Measurements from ENCODE around the gene KCNJ6. TPM values are rescaled to one million over a fixed set of nuclear protein-coding genes. Genes with fewer than 3 reads are reported as not detected.

The KCNJ6 gene
- total RNA-seq, 1 experiment from 2014 or later, result not detected

DNA sequence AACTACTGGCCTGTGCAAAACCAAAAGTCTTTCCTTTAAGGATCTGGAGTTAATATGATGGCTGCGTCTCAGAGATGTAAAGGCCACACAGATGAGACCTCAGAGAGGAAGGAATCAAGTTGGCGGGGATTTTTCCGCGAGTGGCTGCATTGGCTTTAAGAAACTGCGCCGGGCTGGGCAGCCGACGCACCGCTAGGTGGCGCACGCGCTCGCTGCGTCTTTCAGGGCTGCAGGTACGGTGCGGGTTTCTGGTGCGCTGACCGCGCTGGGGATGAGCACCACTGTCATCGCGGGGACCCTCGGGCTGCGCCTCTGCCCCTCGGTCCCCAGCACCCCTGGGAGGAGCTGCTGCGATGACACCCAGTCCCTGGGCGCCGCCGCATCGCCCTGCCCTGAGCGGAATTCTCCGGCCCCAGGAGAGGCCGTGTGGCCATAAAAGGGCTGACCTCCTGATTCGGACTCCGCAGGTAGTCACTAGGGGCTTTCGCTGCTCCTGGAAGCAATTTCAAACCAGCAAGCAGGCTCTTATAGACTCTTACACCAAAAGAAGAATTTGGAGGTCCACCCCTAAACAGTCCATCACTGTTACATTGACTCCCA is 241.0 kb downstream of the KCNJ6 start:
- Histone ChIP-seq H3K4me1 (ENCODE audit: control insufficient read depth, insufficient read depth, low read length) (peaks cover 5% of the 10 kb centered on the region), H3K9me3 (ENCODE audit: control insufficient read depth, insufficient read depth, low read depth, low read length) (no peaks in the 10 kb centered on the region), H3K36me3 (ENCODE audit: control insufficient read depth, insufficient read depth, low read length) (no peaks in the 10 kb centered on the region), H3K4me3 (ENCODE audit: low read depth in 2 of 2, low read length in 2 of 2) (peak overlapping the region in 1 of 2 experiments; percentile 21; a peak in 1 of 4 replicates), H3K27ac (ENCODE audit: low read length) (no peak overlapping the region), H3K27me3 (ENCODE audit: control insufficient read depth, insufficient read depth, low read length) (no peaks in the 10 kb centered on the region)
- CTCF ChIA-PET, result interaction anchor here (1.3 kb wide), 1 partner anchor 124 kb away, joined by 4 read pairs; no protein-coding TSS in a partner anchor
- POLR2A ChIA-PET, result no interaction called here
- TF ChIP-seq, protein P1, sequence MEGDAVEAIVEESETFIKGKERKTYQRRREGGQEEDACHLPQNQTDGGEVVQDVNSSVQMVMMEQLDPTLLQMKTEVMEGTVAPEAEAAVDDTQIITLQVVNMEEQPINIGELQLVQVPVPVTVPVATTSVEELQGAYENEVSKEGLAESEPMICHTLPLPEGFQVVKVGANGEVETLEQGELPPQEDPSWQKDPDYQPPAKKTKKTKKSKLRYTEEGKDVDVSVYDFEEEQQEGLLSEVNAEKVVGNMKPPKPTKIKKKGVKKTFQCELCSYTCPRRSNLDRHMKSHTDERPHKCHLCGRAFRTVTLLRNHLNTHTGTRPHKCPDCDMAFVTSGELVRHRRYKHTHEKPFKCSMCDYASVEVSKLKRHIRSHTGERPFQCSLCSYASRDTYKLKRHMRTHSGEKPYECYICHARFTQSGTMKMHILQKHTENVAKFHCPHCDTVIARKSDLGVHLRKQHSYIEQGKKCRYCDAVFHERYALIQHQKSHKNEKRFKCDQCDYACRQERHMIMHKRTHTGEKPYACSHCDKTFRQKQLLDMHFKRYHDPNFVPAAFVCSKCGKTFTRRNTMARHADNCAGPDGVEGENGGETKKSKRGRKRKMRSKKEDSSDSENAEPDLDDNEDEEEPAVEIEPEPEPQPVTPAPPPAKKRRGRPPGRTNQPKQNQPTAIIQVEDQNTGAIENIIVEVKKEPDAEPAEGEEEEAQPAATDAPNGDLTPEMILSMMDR (IDR thresholded peaks at IDR 0.05), result peak; percentile 96
- no peak for TF ChIP-seq POLR2AphosphoS5 (IDR thresholded peaks at IDR 0.05; ENCODE audit: low read depth, low read length)
- TF ChIP-seq SIN3A (IDR thresholded peaks at IDR 0.05; ENCODE audit: borderline replicate concordance, insufficient read depth, low read depth, low read length), result no peak
- no peak for TF ChIP-seq TCF7L2 (IDR thresholded peaks at IDR 0.05; ENCODE audit: low read depth, low read length)
- TF ChIP-seq, protein P2, sequence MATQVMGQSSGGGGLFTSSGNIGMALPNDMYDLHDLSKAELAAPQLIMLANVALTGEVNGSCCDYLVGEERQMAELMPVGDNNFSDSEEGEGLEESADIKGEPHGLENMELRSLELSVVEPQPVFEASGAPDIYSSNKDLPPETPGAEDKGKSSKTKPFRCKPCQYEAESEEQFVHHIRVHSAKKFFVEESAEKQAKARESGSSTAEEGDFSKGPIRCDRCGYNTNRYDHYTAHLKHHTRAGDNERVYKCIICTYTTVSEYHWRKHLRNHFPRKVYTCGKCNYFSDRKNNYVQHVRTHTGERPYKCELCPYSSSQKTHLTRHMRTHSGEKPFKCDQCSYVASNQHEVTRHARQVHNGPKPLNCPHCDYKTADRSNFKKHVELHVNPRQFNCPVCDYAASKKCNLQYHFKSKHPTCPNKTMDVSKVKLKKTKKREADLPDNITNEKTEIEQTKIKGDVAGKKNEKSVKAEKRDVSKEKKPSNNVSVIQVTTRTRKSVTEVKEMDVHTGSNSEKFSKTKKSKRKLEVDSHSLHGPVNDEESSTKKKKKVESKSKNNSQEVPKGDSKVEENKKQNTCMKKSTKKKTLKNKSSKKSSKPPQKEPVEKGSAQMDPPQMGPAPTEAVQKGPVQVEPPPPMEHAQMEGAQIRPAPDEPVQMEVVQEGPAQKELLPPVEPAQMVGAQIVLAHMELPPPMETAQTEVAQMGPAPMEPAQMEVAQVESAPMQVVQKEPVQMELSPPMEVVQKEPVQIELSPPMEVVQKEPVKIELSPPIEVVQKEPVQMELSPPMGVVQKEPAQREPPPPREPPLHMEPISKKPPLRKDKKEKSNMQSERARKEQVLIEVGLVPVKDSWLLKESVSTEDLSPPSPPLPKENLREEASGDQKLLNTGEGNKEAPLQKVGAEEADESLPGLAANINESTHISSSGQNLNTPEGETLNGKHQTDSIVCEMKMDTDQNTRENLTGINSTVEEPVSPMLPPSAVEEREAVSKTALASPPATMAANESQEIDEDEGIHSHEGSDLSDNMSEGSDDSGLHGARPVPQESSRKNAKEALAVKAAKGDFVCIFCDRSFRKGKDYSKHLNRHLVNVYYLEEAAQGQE (IDR thresholded peaks at IDR 0.05; ENCODE audit: insufficient read depth in 1 of 2, low read depth in 2 of 2, low read length in 1 of 2), result no peak
- no TSS peak for BruUV-seq (replicated peaks)
- peak; percentile 80 for ATAC-seq
- in situ Hi-C loops (cut with HindIII; ENCODE audit: low pct_unique_long_range_greater_than_20kb, low sequenced_read_pairs), result no loop called here
- DNase-seq (ENCODE audit: low read depth, low spot score), result no peak
- intact Hi-C loops (cut with micrococcal nuclease; ENCODE audit: unreplicated experiment), result no loop called here

DNA sequence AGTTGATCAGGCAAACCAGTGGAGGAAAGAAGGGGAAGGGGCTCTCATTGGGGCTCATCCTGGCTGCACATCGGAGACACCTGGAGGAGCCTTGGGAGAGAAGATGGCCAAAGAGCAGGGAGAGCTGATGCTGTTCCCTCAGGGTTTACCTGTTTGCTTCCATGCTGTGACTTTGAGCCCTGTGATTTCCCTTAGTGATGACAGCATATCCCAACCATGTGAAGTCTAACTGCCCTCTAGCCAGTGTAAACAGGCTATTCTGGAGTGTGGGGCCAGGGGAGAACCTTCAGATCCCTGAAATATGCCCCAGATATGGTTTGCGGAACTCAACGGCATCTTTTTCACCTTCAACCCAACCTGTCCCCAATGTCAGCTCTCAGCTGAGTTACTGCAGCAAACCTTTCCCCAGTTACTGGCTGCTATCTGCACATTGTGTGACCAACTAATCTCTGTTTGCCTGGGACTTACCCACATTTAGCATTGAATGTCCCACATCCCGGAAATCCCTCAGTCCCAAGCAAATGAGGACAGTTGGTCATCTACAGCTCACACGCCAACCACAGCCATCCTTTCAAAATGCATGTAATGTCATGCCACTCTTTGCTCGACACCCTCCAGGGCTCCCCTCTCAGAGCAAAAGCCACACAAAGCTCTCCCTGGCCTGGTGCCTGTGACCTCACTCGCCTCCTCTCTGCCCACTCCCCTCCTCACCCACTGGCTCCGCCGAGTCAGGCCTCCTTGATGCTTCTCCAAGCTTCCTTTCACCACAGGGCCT is 242.3 kb downstream of the KCNJ6 start:
- in situ Hi-C loops (cut with HindIII; ENCODE audit: low pct_unique_long_range_greater_than_20kb, low sequenced_read_pairs), result no loop called here
- Histone ChIP-seq H3K36me3 (ENCODE audit: control insufficient read depth, insufficient read depth, low read length) (no peaks in the 10 kb centered on the region), H3K27ac (ENCODE audit: low read length) (no peak overlapping the region), H3K27me3 (ENCODE audit: control insufficient read depth, insufficient read depth, low read length) (no peaks in the 10 kb centered on the region), H3K4me3 (ENCODE audit: low read depth in 2 of 2, low read length in 2 of 2) (no peak overlapping the region), H3K9me3 (ENCODE audit: control insufficient read depth, insufficient read depth, low read depth, low read length) (no peaks in the 10 kb centered on the region), H3K4me1 (ENCODE audit: control insufficient read depth, insufficient read depth, low read length) (peaks cover 5% of the 10 kb centered on the region)
- TF ChIP-seq, protein P1 (IDR thresholded peaks at IDR 0.05), result no peak
- TF ChIP-seq TCF7L2 (IDR thresholded peaks at IDR 0.05; ENCODE audit: low read depth, low read length) (no peak), SIN3A (IDR thresholded peaks at IDR 0.05; ENCODE audit: borderline replicate concordance, insufficient read depth, low read depth, low read length) (no peak), POLR2AphosphoS5 (IDR thresholded peaks at IDR 0.05; ENCODE audit: low read depth, low read length) (no peak)
- TF ChIP-seq, protein P2 (IDR thresholded peaks at IDR 0.05; ENCODE audit: insufficient read depth in 1 of 2, low read depth in 2 of 2, low read length in 1 of 2), result no peak
- intact Hi-C loops (cut with micrococcal nuclease; ENCODE audit: unreplicated experiment), result no loop called here
- BruUV-seq (replicated peaks), result no TSS peak
- DNase-seq (ENCODE audit: low read depth, low spot score), result no peak
- ChIA-PET POLR2A (no interaction called here), CTCF (interaction anchor here (1.3 kb wide), 1 partner anchor 123 kb away, joined by 4 read pairs; no protein-coding TSS in a partner anchor)
- peak; percentile 68 for ATAC-seq
